H1 (cell line): ENCODE results near the gene RALY.

ENCODE experiments used
- CTCF ChIP-seq, 3 experiments: IDR thresholded peaks; 1 replicate in 2 of 3; 2 replicates in 1 of 3; pipeline versions ENCODE4 v1.5.1 to v1.6.1; 2011; ENCODE audit warnings: low read length in 3 of 3, mild to moderate bottlenecking in 3 of 3, inconsistent platforms in 2 of 3, low read depth in 1 of 3, moderate library complexity in 1 of 3; ENCODE audit not compliant: insufficient read depth in 1 of 3; ENCODE audit errors: control extremely low read depth in 1 of 3
- EP300 ChIP-seq, 2 experiments: IDR thresholded peaks; 1 replicate in 1 of 2; 2 replicates in 1 of 2; pipeline ENCODE4 v1.6.1; 2011 to 2012; ENCODE audit warnings: low read depth in 2 of 2, low read length in 2 of 2, mild to moderate bottlenecking in 2 of 2, borderline replicate concordance in 1 of 2, inconsistent platforms in 1 of 2, moderate library complexity in 1 of 2
- EZH2 ChIP-seq: fragments of 200-600 bp; sonication (generic); IDR thresholded peaks from 2 replicates; pipeline ENCODE4 v1.7.1; 2012; ENCODE audit warnings: low read depth, mild to moderate bottlenecking, moderate library complexity, low read length, inconsistent platforms; ENCODE audit not compliant: severe bottlenecking
- MAX ChIP-seq: IDR thresholded peaks from 2 replicates; pipeline ENCODE4 v1.6.1; 2012; ENCODE audit warnings: inconsistent platforms
- POLR2A ChIP-seq, 2 experiments: IDR thresholded peaks; 1 replicate in 1 of 2; 2 replicates in 1 of 2; pipeline ENCODE4 v1.6.1; 2011; ENCODE audit warnings: low read depth in 2 of 2, low read length in 2 of 2, mild to moderate bottlenecking in 2 of 2; ENCODE audit errors: control extremely low read depth in 1 of 2
- POLR2AphosphoS5 ChIP-seq: IDR thresholded peaks from 2 replicates; pipeline ENCODE4 v1.6.1; 2011; ENCODE audit warnings: low read depth, low read length
- RAD21 ChIP-seq, 2 experiments: IDR thresholded peaks in 1 of 2; conservative IDR thresholded peaks in 1 of 2; 2 replicates each; pipeline ENCODE4 v1.6.1; 2011; ENCODE audit warnings: low read depth in 2 of 2, low read length in 2 of 2, improper control_type of control experiment in 1 of 2, inconsistent platforms in 1 of 2, mild to moderate bottlenecking in 1 of 2, moderate library complexity in 1 of 2
- SUZ12 ChIP-seq: fragments of 200-600 bp; sonication (generic); IDR thresholded peaks from 2 replicates; pipeline ENCODE4 v1.6.1; 2012; ENCODE audit warnings: mild to moderate bottlenecking, inconsistent platforms, low read length, moderate library complexity, mixed read lengths
- ZNF274 ChIP-seq: IDR thresholded peaks from 2 replicates; pipeline ENCODE4 v1.7.0; 2012; ENCODE audit warnings: low read length, borderline replicate concordance; ENCODE audit errors: extremely low read depth

GRCh38 chr20:34083781-34084180 lies 90.1 kb downstream of the RALY start:
- no peak for TF ChIP-seq CTCF (IDR thresholded peaks at IDR 0.05; ENCODE audit: control extremely low read depth in 1 of 3, insufficient read depth in 1 of 3, low read depth in 1 of 3, low read length in 3 of 3)
- TF ChIP-seq RAD21 (IDR thresholded peaks at IDR 0.05 in 1 of 2, conservative IDR thresholded peaks at IDR 0.05 in 1 of 2; ENCODE audit: low read depth in 2 of 2, low read length in 2 of 2): no peak
- no peak for TF ChIP-seq MAX
- TF ChIP-seq POLR2AphosphoS5: no peak
- no peak for TF ChIP-seq EP300 (IDR thresholded peaks at IDR 0.05; ENCODE audit: borderline replicate concordance in 1 of 2, low read depth in 2 of 2, low read length in 2 of 2)
- TF ChIP-seq EZH2: no peak
- no peak for TF ChIP-seq POLR2A (IDR thresholded peaks at IDR 0.05; ENCODE audit: control extremely low read depth in 1 of 2, low read depth in 2 of 2, low read length in 2 of 2)
- TF ChIP-seq SUZ12: no peak
- TF ChIP-seq ZNF274: no peak
